Neural cell (in vitro differentiated cells): ENCODE results near the gene DDX53. TPM values are rescaled to one million over a fixed set of nuclear protein-coding genes. Genes with fewer than 3 reads are reported as not detected.

Experiments
- H2AFZ ChIP-seq: fragments of 200-600, 300-800 bp; sonication (generic), shearing (Covaris generic); 2 replicates; pipeline ENCODE4 v1.6.0; 2014; ENCODE audit warnings: low read depth, mild to moderate bottlenecking, antibody characterized with exemption, low read length, moderate library complexity
- H3F3A ChIP-seq: fragments of 200-600 bp; shearing (Covaris generic); 2 replicates; pipeline ENCODE4 v1.6.1; 2016; ENCODE audit warnings: mild to moderate bottlenecking, moderate library complexity, mixed read lengths, antibody characterized with exemption, low read length; ENCODE audit not compliant: insufficient read depth, poor library complexity, severe bottlenecking
- H3K27ac ChIP-seq: fragments of 200-600, 300-800 bp; sonication (generic), shearing (Covaris generic); 2 replicates; pipeline ENCODE4 v1.5.1; 2014; ENCODE audit warnings: mild to moderate bottlenecking, low read length, moderate library complexity
- H3K27me3 ChIP-seq: fragments of 300-800, 200-600 bp; sonication (generic), shearing (Covaris generic); 2 replicates; pipeline ENCODE4 v1.6.0; 2014; ENCODE audit warnings: mild to moderate bottlenecking, low read depth, low read length, moderate library complexity; ENCODE audit not compliant: insufficient read depth
- H3K36me3 ChIP-seq: fragments of 300-800, 200-600 bp; sonication (generic), shearing (Covaris generic); 2 replicates; pipeline ENCODE4 v1.5.1; 2014; ENCODE audit warnings: mild to moderate bottlenecking, antibody characterized with exemption, low read length, moderate library complexity; ENCODE audit not compliant: insufficient read depth
- H3K4me2 ChIP-seq: fragments of 300-800, 200-600 bp; sonication (generic), shearing (Covaris generic); 2 replicates; pipeline ENCODE4 v1.6.0; 2014; ENCODE audit warnings: mild to moderate bottlenecking, low read length
- H3K4me3 ChIP-seq: fragments of 300-800, 200-600 bp; sonication (generic), shearing (Covaris generic); 2 replicates; pipeline ENCODE4 v1.5.1; 2014; ENCODE audit warnings: mild to moderate bottlenecking, low read length, moderate library complexity
- H3K79me2 ChIP-seq: fragments of 200-600 bp; shearing (Covaris generic); replicated peaks from 2 replicates; pipeline ENCODE4 v1.6.0; 2014; ENCODE audit warnings: mild to moderate bottlenecking, low read length, moderate library complexity; ENCODE audit not compliant: insufficient read depth
- H3K9ac ChIP-seq: fragments of 300-800, 200-600 bp; sonication (generic), shearing (Covaris generic); 2 replicates; pipeline ENCODE4 v1.6.1; 2016; ENCODE audit warnings: mild to moderate bottlenecking, low read length, mixed read lengths
- H3K9me2 ChIP-seq: fragments of 200-600 bp; shearing (Covaris generic); 2 replicates; pipeline ENCODE4 v1.6.1; 2016; ENCODE audit warnings: mild to moderate bottlenecking, low read length, mixed read lengths; ENCODE audit not compliant: insufficient read depth
- H3K9me3 ChIP-seq: fragments of 200-600, 300-800 bp; sonication (generic), shearing (Covaris generic); 2 replicates; pipeline ENCODE4 v1.6.1; 2016; ENCODE audit warnings: mild to moderate bottlenecking, mixed run types, low read length, moderate library complexity, mixed read lengths
- H4K20me1 ChIP-seq: fragments of 200-600 bp; shearing (Covaris generic); 2 replicates; pipeline ENCODE4 v1.6.1; 2016; ENCODE audit warnings: mild to moderate bottlenecking, mixed run types; ENCODE audit not compliant: insufficient read depth
- EP300 ChIP-seq: fragments of 450-650 bp; conservative IDR thresholded peaks from 2 replicates; pipeline ENCODE4 v1.6.1; 2014; ENCODE audit warnings: antibody characterized with exemption, mild to moderate bottlenecking, moderate library complexity; ENCODE audit not compliant: poor library complexity, severe bottlenecking
- EZH2 ChIP-seq: fragments of 200-600, 300-800 bp; shearing (Covaris generic), sonication (generic); IDR thresholded peaks from 2 replicates; pipeline ENCODE4 v1.6.1; 2014; ENCODE audit warnings: antibody characterized with exemption, low read length, borderline replicate concordance, mild to moderate bottlenecking; ENCODE audit not compliant: insufficient read depth, poor library complexity, severe bottlenecking
- MXI1 ChIP-seq: fragments of 450-650 bp; conservative IDR thresholded peaks from 2 replicates; pipeline ENCODE4 v1.6.1; 2014; ENCODE audit warnings: antibody characterized with exemption, mild to moderate bottlenecking; ENCODE audit not compliant: poor library complexity, severe bottlenecking
- POLR2AphosphoS5 ChIP-seq: IDR thresholded peaks from 2 replicates; pipeline ENCODE4 v1.6.1; 2012
- RAD21 ChIP-seq: fragments of 450-650 bp; conservative IDR thresholded peaks from 2 replicates; pipeline ENCODE4 v1.6.1; 2014; ENCODE audit warnings: antibody characterized with exemption, mild to moderate bottlenecking, moderate library complexity
- SMC3 ChIP-seq: fragments of 450-650 bp; conservative IDR thresholded peaks from 2 replicates; pipeline ENCODE4 v1.6.1; 2014; ENCODE audit warnings: antibody characterized with exemption, mild to moderate bottlenecking, moderate library complexity; ENCODE audit not compliant: poor library complexity
- TAF1 ChIP-seq: IDR thresholded peaks from 2 replicates; pipeline ENCODE4 v1.6.1; 2012; ENCODE audit warnings: low read depth
- polyA plus RNA-seq: library from polyadenylated mRNA; depleted of rRNA; stranded (reverse); fragments of >200 nt; gene quantifications from 2 replicates; pipeline ENCODE4 v1.2.3, GENCODE V29; 2014
- TF ChIP-seq, protein P1 (sequence below): fragments of 450-650 bp; IDR thresholded peaks from 2 replicates; pipeline ENCODE4 v1.5.1; 2014; ENCODE audit warnings: antibody characterized with exemption, mild to moderate bottlenecking, moderate library complexity; ENCODE audit not compliant: poor library complexity, severe bottlenecking
- TF ChIP-seq, protein P2 (sequence below): IDR thresholded peaks from 2 replicates; pipeline ENCODE4 v1.6.1; 2012; ENCODE audit warnings: borderline replicate concordance

The DDX53 gene
- polyA plus RNA-seq, 1 donor from 2014 or later = not detected

GRCh38 chrX:23046443-23046842 is 46.7 kb downstream of the DDX53 start:
- H3K9me3 ChIP-seq = no peaks in the 10 kb centered on the region
- no peak overlapping the region for H3K27ac ChIP-seq
- no peaks in the 10 kb centered on the region for H4K20me1 ChIP-seq
- no peak for TF ChIP-seq EP300
- TF ChIP-seq TAF1 = no peak
- no peak for TF ChIP-seq SMC3
- TF ChIP-seq POLR2AphosphoS5 = no peak
- TF ChIP-seq RAD21 = no peak
- TF ChIP-seq EZH2 = no peak
- TF ChIP-seq, protein P1, sequence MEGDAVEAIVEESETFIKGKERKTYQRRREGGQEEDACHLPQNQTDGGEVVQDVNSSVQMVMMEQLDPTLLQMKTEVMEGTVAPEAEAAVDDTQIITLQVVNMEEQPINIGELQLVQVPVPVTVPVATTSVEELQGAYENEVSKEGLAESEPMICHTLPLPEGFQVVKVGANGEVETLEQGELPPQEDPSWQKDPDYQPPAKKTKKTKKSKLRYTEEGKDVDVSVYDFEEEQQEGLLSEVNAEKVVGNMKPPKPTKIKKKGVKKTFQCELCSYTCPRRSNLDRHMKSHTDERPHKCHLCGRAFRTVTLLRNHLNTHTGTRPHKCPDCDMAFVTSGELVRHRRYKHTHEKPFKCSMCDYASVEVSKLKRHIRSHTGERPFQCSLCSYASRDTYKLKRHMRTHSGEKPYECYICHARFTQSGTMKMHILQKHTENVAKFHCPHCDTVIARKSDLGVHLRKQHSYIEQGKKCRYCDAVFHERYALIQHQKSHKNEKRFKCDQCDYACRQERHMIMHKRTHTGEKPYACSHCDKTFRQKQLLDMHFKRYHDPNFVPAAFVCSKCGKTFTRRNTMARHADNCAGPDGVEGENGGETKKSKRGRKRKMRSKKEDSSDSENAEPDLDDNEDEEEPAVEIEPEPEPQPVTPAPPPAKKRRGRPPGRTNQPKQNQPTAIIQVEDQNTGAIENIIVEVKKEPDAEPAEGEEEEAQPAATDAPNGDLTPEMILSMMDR = no peak
- TF ChIP-seq, protein P2, sequence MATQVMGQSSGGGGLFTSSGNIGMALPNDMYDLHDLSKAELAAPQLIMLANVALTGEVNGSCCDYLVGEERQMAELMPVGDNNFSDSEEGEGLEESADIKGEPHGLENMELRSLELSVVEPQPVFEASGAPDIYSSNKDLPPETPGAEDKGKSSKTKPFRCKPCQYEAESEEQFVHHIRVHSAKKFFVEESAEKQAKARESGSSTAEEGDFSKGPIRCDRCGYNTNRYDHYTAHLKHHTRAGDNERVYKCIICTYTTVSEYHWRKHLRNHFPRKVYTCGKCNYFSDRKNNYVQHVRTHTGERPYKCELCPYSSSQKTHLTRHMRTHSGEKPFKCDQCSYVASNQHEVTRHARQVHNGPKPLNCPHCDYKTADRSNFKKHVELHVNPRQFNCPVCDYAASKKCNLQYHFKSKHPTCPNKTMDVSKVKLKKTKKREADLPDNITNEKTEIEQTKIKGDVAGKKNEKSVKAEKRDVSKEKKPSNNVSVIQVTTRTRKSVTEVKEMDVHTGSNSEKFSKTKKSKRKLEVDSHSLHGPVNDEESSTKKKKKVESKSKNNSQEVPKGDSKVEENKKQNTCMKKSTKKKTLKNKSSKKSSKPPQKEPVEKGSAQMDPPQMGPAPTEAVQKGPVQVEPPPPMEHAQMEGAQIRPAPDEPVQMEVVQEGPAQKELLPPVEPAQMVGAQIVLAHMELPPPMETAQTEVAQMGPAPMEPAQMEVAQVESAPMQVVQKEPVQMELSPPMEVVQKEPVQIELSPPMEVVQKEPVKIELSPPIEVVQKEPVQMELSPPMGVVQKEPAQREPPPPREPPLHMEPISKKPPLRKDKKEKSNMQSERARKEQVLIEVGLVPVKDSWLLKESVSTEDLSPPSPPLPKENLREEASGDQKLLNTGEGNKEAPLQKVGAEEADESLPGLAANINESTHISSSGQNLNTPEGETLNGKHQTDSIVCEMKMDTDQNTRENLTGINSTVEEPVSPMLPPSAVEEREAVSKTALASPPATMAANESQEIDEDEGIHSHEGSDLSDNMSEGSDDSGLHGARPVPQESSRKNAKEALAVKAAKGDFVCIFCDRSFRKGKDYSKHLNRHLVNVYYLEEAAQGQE = no peak
- no peak for TF ChIP-seq MXI1
- no peaks in the 10 kb centered on the region for H3K27me3 ChIP-seq
- H3K9ac ChIP-seq = no peak overlapping the region
- no peak overlapping the region for H3K4me2 ChIP-seq
- no peaks in the 10 kb centered on the region for H3K36me3 ChIP-seq
- H3F3A ChIP-seq = no peaks in the 10 kb centered on the region
- no peaks in the 10 kb centered on the region for H3K79me2 ChIP-seq
- H3K4me3 ChIP-seq = no peak overlapping the region
- no peak overlapping the region for H2AFZ ChIP-seq
- no peaks in the 10 kb centered on the region for H3K9me2 ChIP-seq

DNA sequence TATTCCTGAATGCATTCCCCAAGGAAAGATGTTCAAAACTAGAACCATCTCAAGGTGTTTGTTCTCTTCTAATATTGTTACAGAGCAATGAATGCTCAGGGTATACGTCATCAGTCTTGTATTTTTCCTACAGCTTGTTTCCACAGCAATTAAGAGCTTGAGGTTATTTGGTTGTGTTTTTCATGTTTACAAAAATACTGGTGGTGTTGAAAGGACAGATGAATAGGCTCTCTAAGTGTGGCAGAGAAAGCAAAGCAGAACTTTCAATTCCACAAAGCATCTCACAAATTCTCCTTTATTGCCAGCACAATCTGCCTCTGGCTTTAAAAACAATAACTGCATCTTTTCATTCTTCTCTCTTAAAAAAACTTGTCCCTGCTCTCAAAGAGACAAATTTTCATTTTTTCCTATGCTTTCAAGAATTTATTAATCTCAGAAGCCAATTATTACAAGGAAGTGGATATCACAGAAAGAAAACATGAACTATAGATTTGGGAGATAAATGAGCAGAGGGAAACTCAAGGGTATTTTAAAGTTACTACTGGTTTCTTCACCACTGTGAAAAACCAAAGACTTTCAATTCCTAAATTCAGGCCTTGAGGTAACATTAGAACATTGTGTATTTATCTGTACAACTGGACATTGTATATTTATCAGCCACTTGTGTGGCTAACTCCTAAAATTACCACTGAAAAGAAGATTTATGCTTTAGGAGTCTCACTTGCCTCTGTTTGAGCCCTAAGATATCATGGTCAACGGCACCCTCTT is 49.2 kb downstream of the DDX53 start:
- H3K27ac ChIP-seq = no peak overlapping the region

More for the DNA sequence above, 49.2 kb downstream of the DDX53 start:
- Histone ChIP-seq H3K79me2 (no peaks in the 10 kb centered on the region), H3K27me3 (no peaks in the 10 kb centered on the region), H3K4me2 (no peak overlapping the region), H3K4me3 (no peak overlapping the region), H3K9me3 (no peaks in the 10 kb centered on the region), H3K9ac (no peak overlapping the region), H4K20me1 (no peaks in the 10 kb centered on the region), H3K36me3 (no peaks in the 10 kb centered on the region), H3F3A (no peaks in the 10 kb centered on the region), H2AFZ (no peak overlapping the region), H3K9me2 (no peaks in the 10 kb centered on the region)
- TF ChIP-seq POLR2AphosphoS5 (no peak), TAF1 (no peak), EZH2 (no peak), SMC3 (no peak), EP300 (no peak), MXI1 (no peak), RAD21 (no peak)
- TF ChIP-seq, protein P1 = no peak
- TF ChIP-seq, protein P2 = no peak
